Measurements from ENCODE around the gene ZNF439. TPM values are rescaled to one million over a fixed set of nuclear protein-coding genes. Genes with fewer than 3 reads are reported as not detected.
A peak's percentile ranks its signal among the peaks of the same experiment; 100 is the strongest.
"Not testable (repeated sequence)": the region's sequence is repeated elsewhere in the genome, so short reads cannot be mapped to it uniquely, and the experiment has no call there.

ZNF439 gene
- total RNA-seq, 2 experiments from 2014 or later, result 16.0 to 16.8 TPM

GRCh38 chr19:11881151-11881800 lies 32.8 kb downstream of the ZNF439 start:
- DNase-seq (peak; percentile 56), ATAC-seq (ENCODE audit: low read depth) (peak; percentile 80)
- Mint-ChIP-seq H3K27me3 (peaks cover 5% of the 10 kb centered on the region), H3K4me1 (peaks cover 2% of the 10 kb centered on the region), H3K9me3 (peaks cover 3% of the 10 kb centered on the region), H3K27ac (no peak overlapping the region), H3K4me3 (no peak overlapping the region), H3K36me3 (no peaks in the 10 kb centered on the region)
- POLR2A ChIA-PET, result no interaction called here

GRCh38 chr19:11882606-11883005 lies 34.1 kb downstream of the ZNF439 start:
- Mint-ChIP-seq H3K36me3 (no peaks in the 10 kb centered on the region), H3K9me3 (peaks cover 3% of the 10 kb centered on the region), H3K4me1 (peaks cover 7% of the 10 kb centered on the region), H3K27ac (no peak overlapping the region), H3K4me3 (no peak overlapping the region), H3K27me3 (peaks cover 5% of the 10 kb centered on the region)
- ATAC-seq (ENCODE audit: low read depth), result no peak
- POLR2A ChIA-PET, result interaction anchor here (1.0 kb wide), 1 partner anchor 84 kb away, joined by 3 read pairs; the partner anchor contains the start of gene ZNF491
- DNase-seq, result no peak

GRCh38 chr19:11887234-11887610 lies 38.7 kb downstream of the ZNF439 start:
- H3K27ac Mint-ChIP-seq, result peak overlapping the region; percentile 89
- H3K36me3 Mint-ChIP-seq, result no peaks in the 10 kb centered on the region
- peaks cover 3% of the 10 kb centered on the region for H3K9me3 Mint-ChIP-seq
- H3K4me1 Mint-ChIP-seq, result peaks cover 16% of the 10 kb centered on the region
- DNase-seq (no peak), ATAC-seq (ENCODE audit: low read depth) (peak; percentile 4)
- POLR2A ChIA-PET, result interaction anchor here (0.6 to 1.5 kb wide), 2 partner anchors 37 to 68 kb away, joined by 3 to 6 read pairs; partner anchors contain the start of gene ZNF700
- peak overlapping the region; percentile 87 for H3K4me3 Mint-ChIP-seq
- peaks cover 5% of the 10 kb centered on the region for H3K27me3 Mint-ChIP-seq

- H3K27ac Mint-ChIP-seq, result peak within 1 kb of the TSS; percentile 89
- ATAC-seq (ENCODE audit: low read depth) (peak; percentile 89), DNase-seq (peak; percentile 74)
- H3K36me3 Mint-ChIP-seq, result no peaks in the 10 kb centered on the region
- H3K9me3 Mint-ChIP-seq, result peaks cover 3% of the 10 kb centered on the region
- peak within 1 kb of the TSS; percentile 87 for H3K4me3 Mint-ChIP-seq
- H3K4me1 Mint-ChIP-seq, result peaks cover 16% of the 10 kb centered on the region
- POLR2A ChIA-PET, result interaction anchor here (0.6 to 1.5 kb wide), 3 partner anchors 37 to 306 kb away, joined by 3 to 6 read pairs (median 5); partner anchors contain the start of gene ZNF700
- H3K27me3 Mint-ChIP-seq, result peaks cover 5% of the 10 kb centered on the region
Measured at GRCh38 chr19:11887611-11888531, 39.3 kb downstream of the ZNF439 start, which contains the start of gene ZNF69. TSS of gene ZNF69 (plus strand) at chr19:11887782. CDS start at chr19:11887924, 142 bp downstream.

GRCh38 chr19:11889901-11890300 lies 41.4 kb downstream of the ZNF439 start:
- H3K27me3 Mint-ChIP-seq; H3K9me3 Mint-ChIP-seq; H3K27ac Mint-ChIP-seq; POLR2A ChIA-PET; DNase-seq; H3K36me3 Mint-ChIP-seq; H3K4me3 Mint-ChIP-seq; ATAC-seq (ENCODE audit: low read depth): not testable (repeated sequence)
- H3K4me1 Mint-ChIP-seq, result peaks cover 16% of the 10 kb centered on the region

GRCh38 chr19:11890634-11891033 lies 42.1 kb downstream of the ZNF439 start:
- POLR2A ChIA-PET, result no interaction called here
- Mint-ChIP-seq H3K27me3 (no peaks in the 10 kb centered on the region), H3K27ac (no peak overlapping the region), H3K36me3 (peaks cover 8% of the 10 kb centered on the region), H3K9me3 (peaks cover 8% of the 10 kb centered on the region), H3K4me1 (peaks cover 16% of the 10 kb centered on the region), H3K4me3 (no peak overlapping the region)
- DNase-seq (no peak), ATAC-seq (ENCODE audit: low read depth) (no peak)

GRCh38 chr19:11894851-11895250 lies 46.3 kb downstream of the ZNF439 start:
- POLR2A ChIA-PET, result no interaction called here
- H3K9me3 Mint-ChIP-seq, result peaks cover 13% of the 10 kb centered on the region
- H3K4me3 Mint-ChIP-seq, result no peak overlapping the region
- no peak for ATAC-seq (ENCODE audit: low read depth)
- H3K27ac Mint-ChIP-seq, result no peak overlapping the region
- H3K36me3 Mint-ChIP-seq, result peaks cover 13% of the 10 kb centered on the region
- H3K4me1 Mint-ChIP-seq, result no peaks in the 10 kb centered on the region
- DNase-seq, result no peak
- no peaks in the 10 kb centered on the region for H3K27me3 Mint-ChIP-seq

GRCh38 chr19:11902228-11902627 lies 53.7 kb downstream of the ZNF439 start:
- H3K27ac Mint-ChIP-seq, result no peak overlapping the region
- ATAC-seq (ENCODE audit: low read depth) (no peak), DNase-seq (no peak)
- POLR2A ChIA-PET, result no interaction called here
- H3K27me3 Mint-ChIP-seq, result no peaks in the 10 kb centered on the region
- H3K4me3 Mint-ChIP-seq, result no peak overlapping the region
- H3K9me3 Mint-ChIP-seq, result peaks cover 39% of the 10 kb centered on the region
- H3K4me1 Mint-ChIP-seq, result no peaks in the 10 kb centered on the region
- H3K36me3 Mint-ChIP-seq, result peaks cover 37% of the 10 kb centered on the region

GRCh38 chr19:11905928-11906327 lies 57.4 kb downstream of the ZNF439 start:
- no peak for ATAC-seq (ENCODE audit: low read depth)
- no peak overlapping the region for H3K27ac Mint-ChIP-seq
- H3K27me3 Mint-ChIP-seq, result no peaks in the 10 kb centered on the region
- peaks cover 47% of the 10 kb centered on the region for H3K9me3 Mint-ChIP-seq
- no peak for DNase-seq
- peaks cover 39% of the 10 kb centered on the region for H3K36me3 Mint-ChIP-seq
- H3K4me3 Mint-ChIP-seq, result no peak overlapping the region
- H3K4me1 Mint-ChIP-seq, result no peaks in the 10 kb centered on the region
- POLR2A ChIA-PET, result no interaction called here

GRCh38 chr19:11911937-11912336 lies 63.4 kb downstream of the ZNF439 start:
- DNase-seq; H3K27ac Mint-ChIP-seq; H3K4me1 Mint-ChIP-seq; H3K27me3 Mint-ChIP-seq; H3K4me3 Mint-ChIP-seq; POLR2A ChIA-PET; ATAC-seq (ENCODE audit: low read depth): not testable (repeated sequence)
- peaks cover 30% of the 10 kb centered on the region for H3K9me3 Mint-ChIP-seq
- H3K36me3 Mint-ChIP-seq, result peaks cover 12% of the 10 kb centered on the region

- ATAC-seq (ENCODE audit: low read depth); H3K36me3 Mint-ChIP-seq; H3K27me3 Mint-ChIP-seq; POLR2A ChIA-PET; H3K27ac Mint-ChIP-seq; H3K4me3 Mint-ChIP-seq; H3K4me1 Mint-ChIP-seq; DNase-seq: not testable (repeated sequence)
- H3K9me3 Mint-ChIP-seq, result peaks cover 17% of the 10 kb centered on the region
Measured at GRCh38 chr19:11914417-11915051, 66.0 kb downstream of the ZNF439 start.
